B cell (primary cell): ENCODE measurements around the gene ABCC1. TPM values are rescaled to one million over a fixed set of nuclear protein-coding genes. Genes with fewer than 3 reads are reported as not detected.

Experiments
- ATAC-seq: fragments of 200-7000 bp; cut with Tn5 transposase; one replicate; pipeline ENCODE4 v1.10.0; 2021; ENCODE audit warnings: low read depth, mild to moderate bottlenecking, moderate number of reproducible peaks, moderate library complexity
- CTCF ChIA-PET: fragments of 350-600 bp; sonication (Branson Sonifier 250); formaldehyde crosslinking; loops from one replicate; lab custom pipeline; 2021; ENCODE audit warnings: antibody characterized with exemption, inconsistent platforms; lab: Charles Lee
- POLR2A ChIA-PET: fragments of 350-600 bp; sonication (Branson Sonifier 250); formaldehyde crosslinking; loops from one replicate; lab custom pipeline; 2021; ENCODE audit warnings: antibody characterized with exemption; lab: Charles Lee
- DNase-seq: peaks from one replicate; pipeline ENCODE4 v3.0.0; 2013
- H2AFZ ChIP-seq: 2 replicates; pipeline ENCODE4 v1.6.1; 2012; ENCODE audit warnings: mild to moderate bottlenecking, low read depth, low read length; ENCODE audit not compliant: insufficient read depth, poor library complexity, severe bottlenecking
- H3K27ac ChIP-seq, 2 donors: 1 replicate in 1 of 2; 2 replicates in 1 of 2; pipeline ENCODE4 v1.5.1; 2012 to 2013; ENCODE audit warnings: low read length in 2 of 2, mild to moderate bottlenecking in 2 of 2, moderate library complexity in 1 of 2
- H3K27me3 ChIP-seq, 4 experiments: fragments of 200-600 bp in 1 of 4; sonication (generic) in 1 of 4; replicated peaks in 1 of 4; 1 replicate in 2 of 4; 2 replicates in 2 of 4; pipeline versions ENCODE4 v1.6.1 to v1.7.0; 2013 to 2016; ENCODE audit warnings: low read length in 3 of 4, mild to moderate bottlenecking in 2 of 4, mixed read lengths in 1 of 4, moderate library complexity in 1 of 4; ENCODE audit not compliant: insufficient read depth in 4 of 4, control insufficient read depth in 3 of 4; ENCODE audit errors: control extremely low read depth in 1 of 4
- H3K36me3 ChIP-seq, 2 experiments: replicated peaks in 1 of 2; 1 replicate in 1 of 2; 2 replicates in 1 of 2; pipeline versions ENCODE4 v1.6.1 to v1.7.1; 2013; ENCODE audit warnings: low read length in 1 of 2; ENCODE audit not compliant: insufficient read depth in 2 of 2, control insufficient read depth in 1 of 2; ENCODE audit errors: control extremely low read depth in 1 of 2, extremely low read depth in 1 of 2
- H3K4me1 ChIP-seq, 2 donors: fragments of 200-600 bp in 1 of 2; sonication (generic) in 1 of 2; 1 replicate in 1 of 2; 2 replicates in 1 of 2; pipeline versions ENCODE4 v1.5.1 to v1.6.1; 2013 to 2017; ENCODE audit warnings: low read length in 2 of 2; ENCODE audit not compliant: control insufficient read depth in 2 of 2, insufficient read depth in 2 of 2
- H3K4me2 ChIP-seq: replicated peaks from 2 replicates; pipeline ENCODE3; 2012; ENCODE audit warnings: mild to moderate bottlenecking, low read depth, low read length; ENCODE audit not compliant: poor library complexity, severe bottlenecking
- H3K4me3 ChIP-seq, 5 experiments: fragments of 200-600 bp in 1 of 5; sonication (generic) in 1 of 5; 1 replicate in 3 of 5; 2 replicates in 2 of 5; pipeline versions ENCODE4 v1.5.1 to v1.7.0; 2011 to 2016; ENCODE audit warnings: low read length in 4 of 5, mild to moderate bottlenecking in 4 of 5, low read depth in 2 of 5, control low read depth in 1 of 5, moderate library complexity in 1 of 5; ENCODE audit not compliant: insufficient read depth in 1 of 5; ENCODE audit errors: control extremely low read depth in 1 of 5, extremely low read depth in 1 of 5
- H3K79me2 ChIP-seq: fragments of 200-600 bp; sonication (generic); one replicate; pipeline ENCODE4 v1.6.0; 2016; ENCODE audit warnings: low read length; ENCODE audit not compliant: control insufficient read depth, insufficient read depth
- H3K9ac ChIP-seq: fragments of 200-600 bp; sonication (generic); 2 replicates; pipeline ENCODE4 v1.6.1; 2017; ENCODE audit warnings: mild to moderate bottlenecking, low read length, moderate library complexity
- H3K9me3 ChIP-seq, 3 donors: one replicate each; pipeline versions ENCODE4 v1.6.1 to v1.7.1; 2013; ENCODE audit warnings: low read length in 2 of 3; ENCODE audit not compliant: control insufficient read depth in 2 of 3, insufficient read depth in 1 of 3; ENCODE audit errors: control extremely low read depth in 1 of 3
- H4K20me1 ChIP-seq: 2 replicates; pipeline ENCODE4 v1.6.0; 2012; ENCODE audit warnings: mild to moderate bottlenecking, low read length; ENCODE audit not compliant: insufficient read depth, control insufficient read depth, poor library complexity, severe bottlenecking
- H3K27ac Mint-ChIP-seq: one replicate; pipeline ENCODE4 v1.8.0; 2021; ENCODE audit warnings: mixed read lengths
- H3K27me3 Mint-ChIP-seq: one replicate; pipeline ENCODE4 v1.8.0; 2021; ENCODE audit warnings: mixed read lengths
- H3K4me1 Mint-ChIP-seq: one replicate; pipeline ENCODE4 v1.8.0; 2021; ENCODE audit warnings: mixed read lengths
- H3K4me3 Mint-ChIP-seq: one replicate; pipeline ENCODE4 v1.8.0; 2021; ENCODE audit warnings: mixed read lengths
- H3K9me3 Mint-ChIP-seq: one replicate; pipeline ENCODE4 v1.8.0; 2022; ENCODE audit warnings: mixed read lengths; ENCODE audit not compliant: insufficient read depth
- CTCF ChIP-seq: fragments of 200-600 bp; IDR thresholded peaks from one replicate; pipeline ENCODE4 v1.8.0; 2022; ENCODE audit warnings: antibody characterized with exemption, mild to moderate bottlenecking
- EZH2 ChIP-seq: IDR thresholded peaks from 2 replicates; pipeline ENCODE4 v1.6.1; 2012; ENCODE audit warnings: borderline replicate concordance, low read depth, mild to moderate bottlenecking, moderate library complexity, low read length; ENCODE audit not compliant: insufficient read depth, poor library complexity, severe bottlenecking
- WGBS: methylation state at CpG from one replicate; pipeline ENCODE4 v1.1.5; 2013; ENCODE audit warnings: missing lambda C conversion rate; ENCODE audit not compliant: insufficient coverage; 5-methylcytosine and 5-hydroxymethylcytosine counted together
- intact Hi-C: fragments of 100-400 bp; cut with micrococcal nuclease; formaldehyde crosslinking; loops from one replicate; pipeline ENCODE4 v1.10.0; 2022
- polyA plus RNA-seq: library from polyadenylated mRNA; depleted of rRNA; stranded (reverse); fragments of >200 nt; gene quantifications from 2 replicates; pipeline ENCODE4 v1.2.3, GENCODE V29; 2012
- total RNA-seq, 2 donors: library from RNA; stranded (reverse); fragments of 120-200 nt in 1 of 2; gene quantifications; 1 replicate in 1 of 2; 2 replicates in 1 of 2; pipeline versions ENCODE4 v1.2.3 to v1.2.4, GENCODE V29; 2013 to 2022

Gene ABCC1
- total and polyA plus RNA-seq, 2 donors (not counting 1 experiment from before 2014, with no cell fraction given): 21.8 to 73.0 TPM

GRCh38 chr16:16157166-16157565 is 207.8 kb downstream of the ABCC1 start:
- Mint-ChIP-seq H3K4me3 (no peak overlapping the region), H3K27me3 (peaks cover 5% of the 10 kb centered on the region), H3K9me3 (peaks cover 21% of the 10 kb centered on the region), H3K4me1 (no peaks in the 10 kb centered on the region), H3K27ac (no peak overlapping the region)
- Histone ChIP-seq H4K20me1 (no peaks in the 10 kb centered on the region), H3K4me2 (no peak overlapping the region), H3K4me3 (no peak overlapping the region), H3K4me1 (no peaks in the 10 kb centered on the region), H3K27ac (no peak overlapping the region), H3K36me3 (no peaks in the 10 kb centered on the region), H3K9ac (no peak overlapping the region), H3K79me2 (no peaks in the 10 kb centered on the region), H3K27me3 (no peaks in the 10 kb centered on the region), H2AFZ (no peak overlapping the region), H3K9me3 (peaks cover 4 to 39% (median 26%) of the 10 kb centered on the region in 3 donors)
- POLR2A ChIA-PET: no interaction called here
- intact Hi-C loops: no loop called here
- DNase-seq (no peak), ATAC-seq (no peak)
- CTCF ChIA-PET: interaction anchor here (0.7 kb wide), 1 partner anchor 28 kb away, joined by 4 read pairs; no protein-coding TSS in a partner anchor
- no peak for TF ChIP-seq CTCF
- TF ChIP-seq EZH2: no peak
- WGBS: 88% methylated on average over 1 of the region's 1 CpG

GRCh38 chr16:16158082-16158658 is 208.8 kb downstream of the ABCC1 start:
- 100% methylated on average over 1 of the region's 4 CpGs for WGBS
- Histone ChIP-seq H2AFZ (no peak overlapping the region), H3K79me2 (no peaks in the 10 kb centered on the region), H4K20me1 (no peaks in the 10 kb centered on the region), H3K9me3 (peaks cover 4 to 39% (median 26%) of the 10 kb centered on the region in 3 donors), H3K36me3 (no peaks in the 10 kb centered on the region), H3K27ac (no peak overlapping the region), H3K9ac (no peak overlapping the region), H3K4me3 (no peak overlapping the region), H3K27me3 (no peaks in the 10 kb centered on the region), H3K4me1 (no peaks in the 10 kb centered on the region), H3K4me2 (no peak overlapping the region)
- Mint-ChIP-seq H3K4me1 (no peaks in the 10 kb centered on the region), H3K27me3 (peaks cover 5% of the 10 kb centered on the region), H3K27ac (no peak overlapping the region), H3K9me3 (peaks cover 21% of the 10 kb centered on the region), H3K4me3 (no peak overlapping the region)
- intact Hi-C loops: no loop called here
- ChIA-PET POLR2A (no interaction called here), CTCF (no interaction called here)
- ATAC-seq: no peak
- TF ChIP-seq EZH2: no peak
- TF ChIP-seq CTCF: no peak
- no peak for DNase-seq
